ENCODE results near the gene TNFRSF12A.

The TNFRSF12A gene

DNA sequence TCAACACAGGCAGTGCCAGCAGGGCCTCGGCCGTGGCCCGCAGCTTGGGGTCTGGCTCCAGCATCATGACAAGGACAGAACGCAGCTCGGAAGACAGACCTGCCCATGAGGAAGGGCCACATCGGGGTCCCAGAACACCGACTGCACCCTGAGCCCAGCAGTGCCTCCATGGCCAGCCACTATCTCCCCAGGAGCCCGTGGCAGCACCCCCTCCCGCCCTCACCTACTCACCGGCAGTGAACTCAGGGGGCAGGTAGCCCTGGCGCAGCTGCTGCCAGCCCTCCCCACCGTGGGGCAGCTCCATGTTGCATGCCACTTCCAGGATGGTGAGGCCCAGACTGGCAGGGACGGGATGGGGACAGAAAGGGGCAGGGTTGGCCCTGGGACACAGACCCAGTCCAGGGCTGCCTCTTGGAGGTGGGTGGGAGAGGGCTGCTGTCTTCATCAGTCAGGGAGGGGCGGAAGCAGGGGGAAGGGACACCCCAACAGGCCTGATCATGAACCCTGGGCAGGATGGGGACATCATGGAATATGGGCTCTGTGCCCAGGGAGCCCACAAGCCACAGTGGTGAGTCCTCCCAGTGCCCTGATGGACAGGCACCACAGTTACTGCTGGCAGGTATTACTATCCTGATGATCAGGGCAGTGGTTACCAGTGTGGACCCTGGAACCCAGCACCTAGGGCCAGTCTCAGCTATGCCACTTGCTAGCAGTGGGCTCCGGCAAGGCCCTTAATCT is 45.7 kb upstream of the TNFRSF12A start:
- no peak for TF ChIP-seq CTCF (IDR thresholded peaks at IDR 0.05; ENCODE audit: low read depth, low read length)
- DNase-seq (ENCODE audit: low read depth, low spot score), result no peak
- H3K4me3 ChIP-seq (ENCODE audit: low read depth, low read length), result no peak overlapping the region
- in situ Hi-C loops (cut with HindIII; ENCODE audit: low sequenced_read_pairs), result no loop called here

GRCh38 chr16:2975161-2975795 is 44.9 kb upstream of the TNFRSF12A start:
- no peak for DNase-seq (ENCODE audit: low read depth, low spot score)
- no peak overlapping the region for H3K4me3 ChIP-seq (ENCODE audit: low read depth, low read length)
- TF ChIP-seq CTCF (IDR thresholded peaks at IDR 0.05; ENCODE audit: low read depth, low read length), result no peak
- in situ Hi-C loops (cut with HindIII; ENCODE audit: low sequenced_read_pairs), result no loop called here

DNA sequence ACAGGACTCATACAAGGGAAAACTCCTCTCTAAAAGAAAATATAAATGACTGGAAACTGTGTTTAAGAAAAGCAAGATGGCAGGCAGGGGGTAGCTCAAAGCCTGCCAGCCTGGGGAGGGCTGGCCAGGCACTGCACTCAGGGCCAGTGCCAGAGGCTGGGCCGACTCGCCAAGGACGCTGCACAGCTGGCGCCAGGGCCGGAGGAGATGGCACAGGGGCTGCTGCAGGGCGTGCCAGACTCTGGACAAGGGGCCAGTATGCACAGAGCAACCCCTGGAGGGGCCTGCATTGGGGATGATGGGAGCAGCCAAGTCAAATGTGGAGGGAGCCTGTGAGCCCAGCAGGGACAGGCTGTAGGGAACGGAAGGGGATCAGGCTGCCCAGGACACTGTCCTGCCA is 44.0 kb upstream of the TNFRSF12A start:
- in situ Hi-C loops (cut with HindIII; ENCODE audit: low sequenced_read_pairs), result no loop called here
- H3K4me3 ChIP-seq (ENCODE audit: low read depth, low read length), result no peak overlapping the region
- no peak for DNase-seq (ENCODE audit: low read depth, low spot score)
- no peak for TF ChIP-seq CTCF (IDR thresholded peaks at IDR 0.05; ENCODE audit: low read depth, low read length)

GRCh38 chr16:2976673-2977072 is 43.5 kb upstream of the TNFRSF12A start:
- no peak for DNase-seq (ENCODE audit: low read depth, low spot score)
- in situ Hi-C loops (cut with HindIII; ENCODE audit: low sequenced_read_pairs), result no loop called here
- TF ChIP-seq CTCF (IDR thresholded peaks at IDR 0.05; ENCODE audit: low read depth, low read length), result no peak
- no peak overlapping the region for H3K4me3 ChIP-seq (ENCODE audit: low read depth, low read length)

DNA sequence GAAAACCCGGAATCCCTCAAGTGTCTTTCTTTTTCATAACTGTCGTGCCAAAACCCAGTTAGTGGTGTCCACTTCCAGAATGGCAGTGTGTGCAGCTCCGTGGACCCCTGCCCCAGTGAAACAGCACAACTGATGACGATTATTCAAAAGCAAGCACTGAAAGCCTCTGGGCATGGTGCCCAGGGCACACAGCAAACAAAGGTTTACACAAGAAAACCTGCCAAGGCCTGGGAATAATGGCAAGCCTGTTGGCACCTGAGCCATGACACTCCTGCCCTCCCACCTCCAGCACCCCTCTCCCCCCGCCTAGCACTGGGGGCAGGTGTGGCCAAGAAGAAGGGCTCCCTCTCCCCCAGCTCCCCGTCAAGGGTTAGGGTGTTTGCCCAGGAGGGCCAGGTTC is 42.7 kb upstream of the TNFRSF12A start:
- in situ Hi-C loops (cut with HindIII; ENCODE audit: low sequenced_read_pairs), result no loop called here
- no peak for TF ChIP-seq CTCF (IDR thresholded peaks at IDR 0.05; ENCODE audit: low read depth, low read length)
- no peak for DNase-seq (ENCODE audit: low read depth, low spot score)
- H3K4me3 ChIP-seq (ENCODE audit: low read depth, low read length), result no peak overlapping the region

DNA sequence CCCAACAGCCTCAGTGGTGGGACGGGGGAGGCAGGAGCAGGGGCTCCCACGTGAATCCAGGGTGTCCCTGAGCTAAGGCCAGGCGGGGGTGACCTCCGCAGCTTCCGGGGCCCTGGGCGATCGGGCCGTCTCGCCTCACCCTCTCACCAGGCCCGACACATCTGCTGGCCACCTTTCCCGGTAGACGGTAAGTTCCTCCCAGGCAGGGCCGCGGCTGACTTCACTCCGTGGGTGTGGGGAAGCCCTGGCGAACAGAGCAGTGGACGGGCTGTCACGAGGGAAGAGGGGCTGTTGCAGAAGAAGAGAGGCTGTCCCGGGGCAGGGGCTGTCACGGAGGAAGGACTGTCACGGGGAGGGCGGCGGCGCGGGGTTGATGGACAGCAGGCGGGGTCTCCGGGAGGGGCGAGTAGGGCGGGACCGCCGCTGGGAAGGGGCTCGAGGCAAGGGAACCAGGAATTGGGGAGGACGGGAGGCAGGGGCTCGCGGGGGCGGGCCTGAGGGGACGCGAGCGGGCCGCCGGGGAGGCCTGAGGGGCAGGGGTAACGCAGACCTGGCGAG is 40.4 kb upstream of the TNFRSF12A start:
- peak overlapping the region; percentile 66 for H3K4me3 ChIP-seq (ENCODE audit: low read depth, low read length)
- in situ Hi-C loops (cut with HindIII; ENCODE audit: low sequenced_read_pairs), result no loop called here
- TF ChIP-seq CTCF (IDR thresholded peaks at IDR 0.05; ENCODE audit: low read depth, low read length), result no peak
- DNase-seq (ENCODE audit: low read depth, low spot score), result no peak
